ENCODE measurements around the gene FBXW4.

DNA sequence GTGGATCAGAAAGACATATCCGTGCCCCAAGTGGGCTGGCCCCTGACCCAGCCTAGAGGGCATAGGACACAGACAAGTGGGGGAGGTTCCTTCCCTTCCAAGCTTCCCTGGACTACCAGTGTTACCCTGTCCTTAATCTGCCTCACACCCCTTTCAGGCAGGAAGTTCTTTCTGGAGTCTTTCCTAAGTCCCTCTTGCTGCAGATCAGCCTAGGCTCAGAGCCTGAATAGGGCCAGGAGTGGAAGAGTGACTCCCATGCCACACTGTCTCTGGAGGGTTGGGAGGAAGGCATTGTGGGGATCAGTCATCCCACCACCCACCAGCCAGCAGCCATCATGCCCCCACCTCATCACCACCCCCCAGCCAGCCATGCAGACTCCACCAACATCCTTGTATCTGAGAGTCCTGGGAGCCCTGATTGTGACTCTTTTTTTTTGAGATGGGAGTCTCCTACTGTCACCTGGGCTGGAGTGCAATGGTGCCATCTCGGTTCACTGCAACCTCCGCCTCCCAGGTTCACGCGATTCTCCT, 129.5 kb downstream of the FBXW4 start:
- TF ChIP-seq, protein P1, sequence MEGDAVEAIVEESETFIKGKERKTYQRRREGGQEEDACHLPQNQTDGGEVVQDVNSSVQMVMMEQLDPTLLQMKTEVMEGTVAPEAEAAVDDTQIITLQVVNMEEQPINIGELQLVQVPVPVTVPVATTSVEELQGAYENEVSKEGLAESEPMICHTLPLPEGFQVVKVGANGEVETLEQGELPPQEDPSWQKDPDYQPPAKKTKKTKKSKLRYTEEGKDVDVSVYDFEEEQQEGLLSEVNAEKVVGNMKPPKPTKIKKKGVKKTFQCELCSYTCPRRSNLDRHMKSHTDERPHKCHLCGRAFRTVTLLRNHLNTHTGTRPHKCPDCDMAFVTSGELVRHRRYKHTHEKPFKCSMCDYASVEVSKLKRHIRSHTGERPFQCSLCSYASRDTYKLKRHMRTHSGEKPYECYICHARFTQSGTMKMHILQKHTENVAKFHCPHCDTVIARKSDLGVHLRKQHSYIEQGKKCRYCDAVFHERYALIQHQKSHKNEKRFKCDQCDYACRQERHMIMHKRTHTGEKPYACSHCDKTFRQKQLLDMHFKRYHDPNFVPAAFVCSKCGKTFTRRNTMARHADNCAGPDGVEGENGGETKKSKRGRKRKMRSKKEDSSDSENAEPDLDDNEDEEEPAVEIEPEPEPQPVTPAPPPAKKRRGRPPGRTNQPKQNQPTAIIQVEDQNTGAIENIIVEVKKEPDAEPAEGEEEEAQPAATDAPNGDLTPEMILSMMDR (IDR thresholded peaks at IDR 0.05) = no peak
- TF ChIP-seq EP300 (IDR thresholded peaks at IDR 0.05) (no peak), POLR2AphosphoS5 (IDR thresholded peaks at IDR 0.05) (no peak), POLR2A (IDR thresholded peaks at IDR 0.05) (no peak)

Measured in stomach (tissue), 4 donors.